SK-N-SH (cell line): ENCODE data around the gene HPRT1. TPM values are rescaled to one million over a fixed set of nuclear protein-coding genes. Genes with fewer than 3 reads are reported as not detected.
A peak's percentile ranks its signal among the peaks of the same experiment; 100 is the strongest.

Experiments used
- CTCF ChIA-PET: fragments of 300-600, 350-600 bp; formaldehyde crosslinking; extraction: SDS; loops from one replicate; lab custom pipeline; 2021; lab: Yijun Ruan, JAX
- POLR2A ChIA-PET: fragments of 350-600 bp; sonication (Branson Sonifier 250); formaldehyde crosslinking; extraction: SDS; loops from one replicate; lab custom pipeline; 2020; ENCODE audit warnings: antibody characterized with exemption, inconsistent platforms; lab: Yijun Ruan, JAX
- DNase-seq: peaks from one replicate; pipeline ENCODE4 v3.0.0; 2012
- H2AFZ ChIP-seq: fragments of 200-600 bp; sonication (generic); 2 replicates; pipeline ENCODE4 v1.8.1; 2016; ENCODE audit warnings: antibody characterized with exemption, mild to moderate bottlenecking, low read depth
- H3F3A ChIP-seq: fragments of 200-600 bp; sonication (generic); replicated peaks from 2 replicates; pipeline ENCODE3; 2016; ENCODE audit warnings: antibody characterized with exemption, mild to moderate bottlenecking; ENCODE audit not compliant: insufficient read depth
- H3K27ac ChIP-seq, 2 experiments: fragments of 200-500 bp in 1 of 2; fragments of 200-600 bp in 1 of 2; sonication (Bioruptor generic) in 1 of 2; sonication (generic), shearing (Covaris generic) in 1 of 2; 2 replicates each; pipeline versions ENCODE4 v1.5.1 to v1.6.1; 2014 to 2016; ENCODE audit warnings: low read depth in 2 of 2, inconsistent platforms in 1 of 2, low read length in 1 of 2, mild to moderate bottlenecking in 1 of 2, mixed read lengths in 1 of 2
- H3K27me3 ChIP-seq: fragments of 200-600 bp; sonication (generic), shearing (Covaris generic); 2 replicates; pipeline ENCODE4 v1.6.1; 2016; ENCODE audit warnings: mixed run types; ENCODE audit not compliant: insufficient read depth
- H3K36me3 ChIP-seq, 2 experiments: fragments of 200-500 bp in 1 of 2; fragments of 200-600 bp in 1 of 2; sonication (Bioruptor generic) in 1 of 2; sonication (generic) in 1 of 2; replicated peaks in 1 of 2; 2 replicates each; pipeline versions ENCODE3 to v1.5.1; 2014 to 2016; ENCODE audit warnings: low read length in 1 of 2, mild to moderate bottlenecking in 1 of 2; ENCODE audit not compliant: insufficient read depth in 2 of 2, control insufficient read depth in 1 of 2
- H3K4me1 ChIP-seq, 2 experiments: fragments of 200-500 bp in 1 of 2; fragments of 200-600 bp in 1 of 2; sonication (Bioruptor generic) in 1 of 2; sonication (generic), shearing (Covaris generic) in 1 of 2; 2 replicates each; pipeline versions ENCODE4 v1.5.1 to v1.6.1; 2014 to 2016; ENCODE audit warnings: low read depth in 1 of 2, low read length in 1 of 2, mixed run types in 1 of 2; ENCODE audit not compliant: insufficient read depth in 2 of 2, control insufficient read depth in 1 of 2
- H3K4me2 ChIP-seq: fragments of 200-600 bp; sonication (generic), shearing (Covaris generic); 2 replicates; pipeline ENCODE4 v1.6.1; 2017; ENCODE audit warnings: mixed run types
- H3K4me3 ChIP-seq, 2 experiments: fragments of 200-500 bp in 1 of 2; fragments of 200-600 bp in 1 of 2; sonication (Bioruptor generic) in 1 of 2; sonication (generic), shearing (Covaris generic) in 1 of 2; 2 replicates each; pipeline versions ENCODE4 v1.5.1 to v1.8.1; 2014 to 2016; ENCODE audit warnings: low read depth in 2 of 2, inconsistent platforms in 1 of 2, low read length in 1 of 2, mild to moderate bottlenecking in 1 of 2, mixed read lengths in 1 of 2, moderate library complexity in 1 of 2
- H3K79me2 ChIP-seq: fragments of 200-600 bp; sonication (generic); 2 replicates; pipeline ENCODE4 v1.8.1; 2017; ENCODE audit warnings: mild to moderate bottlenecking; ENCODE audit not compliant: insufficient read depth
- H3K9ac ChIP-seq: fragments of 200-600 bp; sonication (generic); 2 replicates; pipeline ENCODE4 v1.6.1; 2017; ENCODE audit warnings: mixed run types
- H3K9me2 ChIP-seq: fragments of 200-600 bp; sonication (generic); 2 replicates; pipeline ENCODE4 v1.6.1; 2017; ENCODE audit warnings: mixed run types
- H3K9me3 ChIP-seq: fragments of 200-600 bp; sonication (generic); 2 replicates; pipeline ENCODE4 v1.6.1; 2017; ENCODE audit warnings: mixed run types, mild to moderate bottlenecking, moderate library complexity
- H4K20me1 ChIP-seq: fragments of 200-600 bp; sonication (generic); 2 replicates; pipeline ENCODE4 v1.6.1; 2017; ENCODE audit warnings: mild to moderate bottlenecking, mixed run types; ENCODE audit not compliant: insufficient read depth
- CHD2 ChIP-seq: fragments of 150-350 bp; IDR thresholded peaks from 2 replicates; pipeline ENCODE4 v1.6.1; 2018; ENCODE audit warnings: low read length; ENCODE audit not compliant: partially characterized antibody
- FOSL2 ChIP-seq: IDR thresholded peaks from 2 replicates; pipeline ENCODE4 v1.4.0; 2012; ENCODE audit warnings: low read depth, mild to moderate bottlenecking, moderate library complexity, borderline replicate concordance
- JUND ChIP-seq: IDR thresholded peaks from 2 replicates; pipeline ENCODE4 v1.4.0; 2012
- MXI1 ChIP-seq: IDR thresholded peaks from 2 replicates; pipeline ENCODE4 v1.6.1; 2012; ENCODE audit warnings: mild to moderate bottlenecking, low read depth, low read length, improper control_type of control experiment
- POLR2AphosphoS5 ChIP-seq: IDR thresholded peaks from 2 replicates; pipeline ENCODE4 v1.6.1; 2012; ENCODE audit warnings: low read depth, low read length
- RXRA ChIP-seq: IDR thresholded peaks from 2 replicates; pipeline ENCODE4 v1.4.0; 2012; ENCODE audit warnings: low read depth, mild to moderate bottlenecking, borderline replicate concordance
- SIN3A ChIP-seq: IDR thresholded peaks from 2 replicates; pipeline ENCODE4 v1.6.1; 2012; ENCODE audit warnings: low read depth, mild to moderate bottlenecking, low read length, moderate library complexity, borderline replicate concordance
- TAF1 ChIP-seq: IDR thresholded peaks from 2 replicates; pipeline ENCODE4 v1.6.1; 2012; ENCODE audit warnings: low read depth, mild to moderate bottlenecking, low read length, moderate library complexity, borderline replicate concordance
- TCF12 ChIP-seq: IDR thresholded peaks from 2 replicates; pipeline ENCODE4 v1.4.0; 2012
- TEAD4 ChIP-seq: IDR thresholded peaks from 2 replicates; pipeline ENCODE4 v1.4.0; 2012; ENCODE audit warnings: mild to moderate bottlenecking, borderline replicate concordance; ENCODE audit not compliant: insufficient read depth
- WGBS: methylation state at CpG from one replicate; pipeline ENCODE4 v1.1.6; 2017; ENCODE audit warnings: low lambda C conversion rate; 5-methylcytosine and 5-hydroxymethylcytosine counted together
- polyA plus RNA-seq, 3 experiments: library from polyadenylated mRNA; depleted of rRNA; stranded (reverse); fragments of >200 nt; gene quantifications; 2 replicates each; pipeline ENCODE4 v1.2.3, GENCODE V29; 2012
- TF ChIP-seq, protein P1 (sequence below): IDR thresholded peaks from 2 replicates; pipeline ENCODE4; 2012
- TF ChIP-seq, protein P2 (sequence below): fragments of 200-600 bp; sonication (generic); IDR thresholded peaks from 2 replicates; pipeline ENCODE4 v1.6.1; 2017; ENCODE audit warnings: antibody characterized with exemption, mild to moderate bottlenecking, moderate library complexity
- TF ChIP-seq, protein P3 (sequence below): IDR thresholded peaks from 2 replicates; pipeline ENCODE4 v1.4.0; 2012; ENCODE audit warnings: low read depth, borderline replicate concordance
- TF ChIP-seq, protein P4 (sequence below): IDR thresholded peaks from 2 replicates; pipeline ENCODE4 v1.6.1; 2012; ENCODE audit warnings: mild to moderate bottlenecking, low read depth, low read length, moderate library complexity

HPRT1 gene
- polyA plus RNA-seq, 1 of the 3 experiments (the other 2 are of a cell fraction) = 42.3 TPM

DNA sequence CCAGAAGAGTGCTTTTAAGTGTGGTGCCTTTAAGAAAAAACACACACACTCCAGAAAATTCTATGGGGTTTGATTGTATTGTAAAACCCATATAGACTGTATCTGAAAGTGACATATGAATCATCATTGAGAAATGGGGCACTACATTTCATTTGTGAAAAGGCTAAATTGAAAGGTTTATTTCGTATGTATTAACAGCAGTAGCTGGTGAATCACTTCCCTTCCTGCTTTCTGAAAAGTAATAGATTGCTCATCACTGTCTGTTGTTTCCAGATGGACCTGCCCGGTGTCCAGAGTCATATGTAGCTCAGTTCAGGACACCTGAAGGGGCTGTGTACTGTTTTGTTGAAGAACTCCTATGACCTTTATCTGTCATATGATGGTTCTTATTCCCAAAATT lies 28.1 kb upstream of the HPRT1 start:
- ChIA-PET CTCF (interaction anchor here (0.6 to 1.6 kb wide), 4 partner anchors 11 to 54 kb away, joined by 3 to 5 read pairs (median 3); no protein-coding TSS in a partner anchor), POLR2A (no interaction called here)
- no peaks in the 10 kb centered on the region; the same call in 1 of the 2 replicates for H4K20me1 ChIP-seq
- no peaks in the 10 kb centered on the region; a peak in 1 of 4 replicates for H3K4me1 ChIP-seq
- no peak overlapping the region; the same call in 1 of the 2 replicates for H3K4me2 ChIP-seq
- H3K27ac ChIP-seq = peak overlapping the region in 1 of 2 experiments; percentile 36; a peak in 1 of 4 replicates
- H3K9ac ChIP-seq = no peak overlapping the region
- H3K79me2 ChIP-seq = no peaks in the 10 kb centered on the region
- H3K9me2 ChIP-seq = no peaks in the 10 kb centered on the region
- no peak overlapping the region for H3K4me3 ChIP-seq
- H3K27me3 ChIP-seq = no peaks in the 10 kb centered on the region
- peaks cover 27 to 29% of the 10 kb centered on the region in 2 experiments for H3K36me3 ChIP-seq
- no peaks in the 10 kb centered on the region for H3K9me3 ChIP-seq
- H3F3A ChIP-seq = peaks cover 9% of the 10 kb centered on the region
- no peak for DNase-seq
- WGBS = 11% methylated on average over 2 of the region's 2 CpGs
- TF ChIP-seq RXRA (peak; percentile 39; the same call in 1 of the 2 replicates), JUND (peak; percentile 78), TCF12 (peak; percentile 76), CHD2 (no peak), POLR2AphosphoS5 (peak; percentile 24; the same call in 1 of the 2 replicates), FOSL2 (peak; percentile 90)
- TF ChIP-seq, protein P1, sequence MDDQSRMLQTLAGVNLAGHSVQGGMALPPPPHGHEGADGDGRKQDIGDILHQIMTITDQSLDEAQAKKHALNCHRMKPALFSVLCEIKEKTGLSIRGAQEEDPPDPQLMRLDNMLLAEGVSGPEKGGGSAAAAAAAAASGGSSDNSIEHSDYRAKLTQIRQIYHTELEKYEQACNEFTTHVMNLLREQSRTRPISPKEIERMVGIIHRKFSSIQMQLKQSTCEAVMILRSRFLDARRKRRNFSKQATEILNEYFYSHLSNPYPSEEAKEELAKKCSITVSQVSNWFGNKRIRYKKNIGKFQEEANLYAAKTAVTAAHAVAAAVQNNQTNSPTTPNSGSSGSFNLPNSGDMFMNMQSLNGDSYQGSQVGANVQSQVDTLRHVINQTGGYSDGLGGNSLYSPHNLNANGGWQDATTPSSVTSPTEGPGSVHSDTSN = peak; percentile 78
- TF ChIP-seq, protein P2, sequence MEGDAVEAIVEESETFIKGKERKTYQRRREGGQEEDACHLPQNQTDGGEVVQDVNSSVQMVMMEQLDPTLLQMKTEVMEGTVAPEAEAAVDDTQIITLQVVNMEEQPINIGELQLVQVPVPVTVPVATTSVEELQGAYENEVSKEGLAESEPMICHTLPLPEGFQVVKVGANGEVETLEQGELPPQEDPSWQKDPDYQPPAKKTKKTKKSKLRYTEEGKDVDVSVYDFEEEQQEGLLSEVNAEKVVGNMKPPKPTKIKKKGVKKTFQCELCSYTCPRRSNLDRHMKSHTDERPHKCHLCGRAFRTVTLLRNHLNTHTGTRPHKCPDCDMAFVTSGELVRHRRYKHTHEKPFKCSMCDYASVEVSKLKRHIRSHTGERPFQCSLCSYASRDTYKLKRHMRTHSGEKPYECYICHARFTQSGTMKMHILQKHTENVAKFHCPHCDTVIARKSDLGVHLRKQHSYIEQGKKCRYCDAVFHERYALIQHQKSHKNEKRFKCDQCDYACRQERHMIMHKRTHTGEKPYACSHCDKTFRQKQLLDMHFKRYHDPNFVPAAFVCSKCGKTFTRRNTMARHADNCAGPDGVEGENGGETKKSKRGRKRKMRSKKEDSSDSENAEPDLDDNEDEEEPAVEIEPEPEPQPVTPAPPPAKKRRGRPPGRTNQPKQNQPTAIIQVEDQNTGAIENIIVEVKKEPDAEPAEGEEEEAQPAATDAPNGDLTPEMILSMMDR = no peak
- no peak overlapping the region for H2AFZ ChIP-seq

DNA sequence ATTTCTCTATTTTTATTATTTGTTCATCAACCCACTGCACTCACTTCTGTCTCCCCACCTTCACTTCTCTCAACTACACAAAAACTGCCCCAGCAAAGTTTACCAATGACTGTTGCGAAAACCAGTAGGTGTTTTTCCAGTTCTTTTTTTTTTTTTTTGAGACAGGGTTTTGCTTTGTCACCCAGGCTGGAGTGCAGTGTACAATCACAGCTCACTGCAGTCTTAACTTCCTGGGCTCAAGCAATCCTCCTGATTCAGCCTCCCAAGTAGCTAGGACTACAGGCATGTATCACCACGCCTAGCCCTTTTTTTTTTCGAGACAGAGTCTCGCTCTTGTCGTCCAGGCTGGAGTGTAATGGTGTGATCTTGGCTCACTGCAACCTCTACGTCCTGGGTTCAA lies 24.1 kb upstream of the HPRT1 start:
- Histone ChIP-seq H3F3A (peaks cover 9% of the 10 kb centered on the region), H3K27ac (no peak overlapping the region), H3K9me2 (no peaks in the 10 kb centered on the region), H4K20me1 (no peaks in the 10 kb centered on the region; the same call in 1 of the 2 replicates), H3K9ac (no peak overlapping the region), H3K4me1 (no peaks in the 10 kb centered on the region; a peak in 1 of 4 replicates), H3K36me3 (peaks cover 2% of the 10 kb centered on the region in 2 experiments), H3K79me2 (no peaks in the 10 kb centered on the region), H3K9me3 (no peaks in the 10 kb centered on the region), H2AFZ (no peak overlapping the region), H3K4me3 (no peak overlapping the region), H3K4me2 (no peak overlapping the region), H3K27me3 (no peaks in the 10 kb centered on the region)
- 97% methylated on average over 6 of the region's 6 CpGs for WGBS
- ChIA-PET POLR2A (no interaction called here), CTCF (interaction anchor here (1.3 kb wide), 1 partner anchor 10 kb away, joined by 3 read pairs; no protein-coding TSS in a partner anchor)
- DNase-seq = no peak
- TF ChIP-seq, protein P1 = no peak
- TF ChIP-seq TCF12 = no peak
- TF ChIP-seq, protein P3, sequence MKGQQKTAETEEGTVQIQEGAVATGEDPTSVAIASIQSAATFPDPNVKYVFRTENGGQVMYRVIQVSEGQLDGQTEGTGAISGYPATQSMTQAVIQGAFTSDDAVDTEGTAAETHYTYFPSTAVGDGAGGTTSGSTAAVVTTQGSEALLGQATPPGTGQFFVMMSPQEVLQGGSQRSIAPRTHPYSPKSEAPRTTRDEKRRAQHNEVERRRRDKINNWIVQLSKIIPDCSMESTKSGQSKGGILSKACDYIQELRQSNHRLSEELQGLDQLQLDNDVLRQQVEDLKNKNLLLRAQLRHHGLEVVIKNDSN = no peak
- TF ChIP-seq TEAD4 = no peak
- TF ChIP-seq TAF1 = no peak
- no peak for TF ChIP-seq SIN3A
- TF ChIP-seq, protein P2 = no peak
- TF ChIP-seq, protein P4, sequence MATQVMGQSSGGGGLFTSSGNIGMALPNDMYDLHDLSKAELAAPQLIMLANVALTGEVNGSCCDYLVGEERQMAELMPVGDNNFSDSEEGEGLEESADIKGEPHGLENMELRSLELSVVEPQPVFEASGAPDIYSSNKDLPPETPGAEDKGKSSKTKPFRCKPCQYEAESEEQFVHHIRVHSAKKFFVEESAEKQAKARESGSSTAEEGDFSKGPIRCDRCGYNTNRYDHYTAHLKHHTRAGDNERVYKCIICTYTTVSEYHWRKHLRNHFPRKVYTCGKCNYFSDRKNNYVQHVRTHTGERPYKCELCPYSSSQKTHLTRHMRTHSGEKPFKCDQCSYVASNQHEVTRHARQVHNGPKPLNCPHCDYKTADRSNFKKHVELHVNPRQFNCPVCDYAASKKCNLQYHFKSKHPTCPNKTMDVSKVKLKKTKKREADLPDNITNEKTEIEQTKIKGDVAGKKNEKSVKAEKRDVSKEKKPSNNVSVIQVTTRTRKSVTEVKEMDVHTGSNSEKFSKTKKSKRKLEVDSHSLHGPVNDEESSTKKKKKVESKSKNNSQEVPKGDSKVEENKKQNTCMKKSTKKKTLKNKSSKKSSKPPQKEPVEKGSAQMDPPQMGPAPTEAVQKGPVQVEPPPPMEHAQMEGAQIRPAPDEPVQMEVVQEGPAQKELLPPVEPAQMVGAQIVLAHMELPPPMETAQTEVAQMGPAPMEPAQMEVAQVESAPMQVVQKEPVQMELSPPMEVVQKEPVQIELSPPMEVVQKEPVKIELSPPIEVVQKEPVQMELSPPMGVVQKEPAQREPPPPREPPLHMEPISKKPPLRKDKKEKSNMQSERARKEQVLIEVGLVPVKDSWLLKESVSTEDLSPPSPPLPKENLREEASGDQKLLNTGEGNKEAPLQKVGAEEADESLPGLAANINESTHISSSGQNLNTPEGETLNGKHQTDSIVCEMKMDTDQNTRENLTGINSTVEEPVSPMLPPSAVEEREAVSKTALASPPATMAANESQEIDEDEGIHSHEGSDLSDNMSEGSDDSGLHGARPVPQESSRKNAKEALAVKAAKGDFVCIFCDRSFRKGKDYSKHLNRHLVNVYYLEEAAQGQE = no peak
- no peak for TF ChIP-seq CHD2
- no peak for TF ChIP-seq MXI1
